K562 (cell line): Measurements from ENCODE around the gene PSMD14. TPM values are rescaled to one million over a fixed set of nuclear protein-coding genes. Genes with fewer than 3 reads are reported as not detected.

Source experiments
- ATAC-seq: fragments of 200-7000 bp; cut with Tn5 transposase; 3 replicates; pipeline ENCODE4 v1.9.1; 2020; ENCODE audit warnings: moderate library complexity
- BruUV-seq: library from RNA; stranded (reverse); fragments of 400-500 nt; replicated peaks from 2 replicates; lab custom pipeline; 2021; lab: Mats Ljungman, UMichigan
- CTCF ChIA-PET: fragments of 300-600 bp; formaldehyde crosslinking; extraction: SDS; loops from one replicate; lab custom pipeline; 2021; ENCODE audit warnings: low intra/inter-chr PET ratio; lab: Yijun Ruan, JAX
- POLR2A ChIA-PET: fragments of 300-600, 350-650 bp; sonication (Branson Sonifier 250); formaldehyde crosslinking; extraction: SDS; loops from one replicate; lab custom pipeline; 2021; ENCODE audit warnings: antibody characterized with exemption, inconsistent platforms; lab: Yijun Ruan, JAX
- DNase-seq, 4 experiments: peaks; one replicate each; pipeline versions ENCODE4 v3.0.0 to v3.0.0-alpha.2; 2011 to 2018; ENCODE audit warnings: low spot score in 3 of 4, mixed read lengths in 3 of 4; ENCODE audit errors: extremely low read depth in 1 of 4
- FAIRE-seq: peaks from 2 replicates; lab custom pipeline; 2011; peaks lifted over from hg19 to GRCh38; lab: Jason Lieb, UNC
- H2AFZ ChIP-seq: 2 replicates; pipeline ENCODE4 v1.6.0; 2011; ENCODE audit warnings: low read depth, low read length, control low read depth, inconsistent platforms
- H3K27ac ChIP-seq: fragments of 200-600 bp; 3 replicates; pipeline ENCODE4 v1.8.0; 2011; ENCODE audit warnings: low read depth, mild to moderate bottlenecking, control low read depth, inconsistent platforms, low read length, moderate library complexity, mixed read lengths; ENCODE audit errors: extremely low read depth
- H3K27me3 ChIP-seq, 2 experiments: fragments of 300-600 bp in 1 of 2; 2 replicates in 1 of 2; 3 replicates in 1 of 2; pipeline versions ENCODE4 v1.6.0 to v1.8.0; 2011; ENCODE audit warnings: inconsistent platforms in 2 of 2, low read length in 2 of 2, mild to moderate bottlenecking in 1 of 2, mixed read lengths in 1 of 2, moderate library complexity in 1 of 2; ENCODE audit not compliant: control insufficient read depth in 2 of 2, insufficient read depth in 2 of 2
- H3K36me3 ChIP-seq: fragments of 300-600 bp; 3 replicates; pipeline ENCODE4 v1.8.0; 2011; ENCODE audit warnings: mild to moderate bottlenecking, low read length, inconsistent platforms; ENCODE audit not compliant: control insufficient read depth, insufficient read depth
- H3K4me1 ChIP-seq, 2 experiments: fragments of 200-600 bp in 1 of 2; replicated peaks in 1 of 2; 2 replicates in 1 of 2; 3 replicates in 1 of 2; pipeline versions ENCODE4 v1.5.1 to v1.8.0; 2011; ENCODE audit warnings: inconsistent platforms in 2 of 2, low read length in 2 of 2, mild to moderate bottlenecking in 1 of 2, mixed read lengths in 1 of 2, moderate library complexity in 1 of 2; ENCODE audit not compliant: control insufficient read depth in 2 of 2, insufficient read depth in 2 of 2
- H3K4me2 ChIP-seq: 2 replicates; pipeline ENCODE4 v1.6.1; 2011; ENCODE audit warnings: low read length, control low read depth, inconsistent platforms, mixed read lengths; ENCODE audit not compliant: insufficient read depth
- H3K4me3 ChIP-seq: fragments of 200-600 bp; sonication (generic), shearing (Covaris generic); 2 replicates; pipeline ENCODE4 v1.5.1; 2016; ENCODE audit warnings: control low read depth, inconsistent platforms
- H3K79me2 ChIP-seq: fragments of 200-600 bp; 3 replicates; pipeline ENCODE4 v1.8.0; 2011; ENCODE audit warnings: low read length, inconsistent platforms; ENCODE audit not compliant: control insufficient read depth, insufficient read depth
- H3K9ac ChIP-seq, 2 experiments: 2 replicates each; pipeline versions ENCODE4 v1.6.0 to v1.6.1; 2011; ENCODE audit warnings: low read depth in 2 of 2, low read length in 2 of 2, control low read depth in 1 of 2, inconsistent platforms in 1 of 2, mild to moderate bottlenecking in 1 of 2, mixed read lengths in 1 of 2; ENCODE audit not compliant: insufficient read depth in 1 of 2
- H3K9me1 ChIP-seq: one replicate; pipeline ENCODE4 v1.6.0; 2011; ENCODE audit warnings: inconsistent platforms, mild to moderate bottlenecking, low read length, moderate library complexity; ENCODE audit not compliant: control insufficient read depth, insufficient read depth
- H3K9me3 ChIP-seq: replicated peaks from 2 replicates; pipeline ENCODE4 v1.5.1; 2011; ENCODE audit warnings: low read depth, low read length, inconsistent platforms; ENCODE audit not compliant: control insufficient read depth, insufficient read depth
- H4K20me1 ChIP-seq: replicated peaks from 2 replicates; pipeline ENCODE4 v1.6.1; 2011; ENCODE audit warnings: low read length, inconsistent platforms, mixed read lengths; ENCODE audit not compliant: control insufficient read depth, insufficient read depth
- CBX8 ChIP-seq: fragments of 200-600 bp; sonication (generic); IDR thresholded peaks from 2 replicates; pipeline ENCODE4 v1.6.1; 2012; ENCODE audit warnings: borderline replicate concordance, mixed run types, low read depth, mild to moderate bottlenecking, moderate library complexity, mixed read lengths, low read length, control low read depth, inconsistent platforms; ENCODE audit not compliant: poor library complexity, severe bottlenecking; ENCODE audit errors: extremely low read depth
- FOXJ2 ChIP-seq: fragments of 200-800 bp; sonication (Bioruptor generic); IDR thresholded peaks from 2 replicates; pipeline ENCODE4 v1.6.1; 2016; ENCODE audit warnings: missing genetic modification characterization, missing compliant biosample characterization
- IRF9 ChIP-seq: fragments of 450-650 bp; IDR thresholded peaks from 2 replicates; pipeline ENCODE4 v1.6.1; 2016; ENCODE audit warnings: missing biosample characterization, missing genetic modification characterization
- KHSRP ChIP-seq: fragments of 450-650 bp; IDR thresholded peaks from 2 replicates; pipeline ENCODE4 v1.6.1; 2017
- NKRF ChIP-seq: fragments of 450-650 bp; IDR thresholded peaks from 2 replicates; pipeline ENCODE4 v1.6.1; 2016; ENCODE audit warnings: borderline replicate concordance
- NR2F6 ChIP-seq: fragments of 450-650 bp; formaldehyde crosslinking; IDR thresholded peaks from 2 replicates; pipeline ENCODE4 v1.4.0; 2020; ENCODE audit warnings: mild to moderate bottlenecking
- RBFOX2 ChIP-seq: fragments of 200-400 bp; formaldehyde crosslinking; IDR thresholded peaks from 2 replicates; pipeline ENCODE4 v1.6.1; 2017; ENCODE audit warnings: low read depth, mild to moderate bottlenecking, low read length, moderate library complexity
- RFX1 ChIP-seq: fragments of 450-650 bp; IDR thresholded peaks from 2 replicates; pipeline ENCODE4 v1.6.1; 2016; ENCODE audit warnings: mild to moderate bottlenecking, moderate library complexity
- SNIP1 ChIP-seq: fragments of 450-650 bp; IDR thresholded peaks from 2 replicates; pipeline ENCODE4 v1.7.1; 2017; ENCODE audit warnings: low read depth, mild to moderate bottlenecking
- TCF15 ChIP-seq: fragments of 250-450 bp; sonication (Bioruptor Pico); IDR thresholded peaks from 2 replicates; pipeline ENCODE4 v1.8.0; 2022; ENCODE audit warnings: moderate library complexity, mild to moderate bottlenecking, inconsistent platforms
- XRCC3 ChIP-seq: fragments of 450-650 bp; IDR thresholded peaks from 2 replicates; pipeline ENCODE4 v1.6.1; 2017; ENCODE audit warnings: mild to moderate bottlenecking, moderate library complexity
- YBX1 ChIP-seq: fragments of 450-650 bp; IDR thresholded peaks from 2 replicates; pipeline ENCODE4 v1.7.1; 2016; ENCODE audit warnings: mild to moderate bottlenecking
- ZNF175 ChIP-seq: fragments of 200-800 bp; sonication (Bioruptor generic); IDR thresholded peaks from 2 replicates; pipeline ENCODE4 v1.6.1; 2016; ENCODE audit warnings: low read depth, mild to moderate bottlenecking, missing genetic modification characterization, missing compliant biosample characterization
- ZNF668 ChIP-seq: fragments of 250-450 bp; sonication (Bioruptor Pico); IDR thresholded peaks from 2 replicates; pipeline ENCODE4 v1.8.0; 2022; ENCODE audit warnings: mild to moderate bottlenecking, inconsistent platforms
- ZNF75A ChIP-seq: fragments of 450-650 bp; formaldehyde crosslinking; IDR thresholded peaks from 2 replicates; pipeline ENCODE4 v1.4.0; 2020; ENCODE audit warnings: mild to moderate bottlenecking
- WGBS: fragments of 100-300 bp; shearing (Covaris generic); methylation state at CpG from one replicate; pipeline ENCODE4 v1.1.6; 2016; ENCODE audit warnings: low coverage, mixed read lengths; ENCODE audit not compliant: insufficient coverage; ENCODE audit errors: missing lambda C conversion rate; 5-methylcytosine and 5-hydroxymethylcytosine counted together
- in situ Hi-C: fragments of 300-500 bp; cut with MboI; formaldehyde crosslinking; loops from 4 replicates; pipeline ENCODE4 v1.15.0; 2018; ENCODE audit warnings: inconsistent platforms, mixed read lengths
- intact Hi-C: fragments of 100-400 bp; cut with micrococcal nuclease; formaldehyde crosslinking; loops from 2 replicates; pipeline ENCODE4 v1.14.2; 2022
- polyA plus RNA-seq, 8 experiments: library from polyadenylated mRNA; depleted of rRNA in 4 of 8; stranded (reverse) in 5 of 8; unstranded in 3 of 8; fragments of >200 nt; fragmentation: Nextera tagmentation in 2 of 8; fragmentation: Illumina TruSeq in 1 of 8; extraction: Ambion mirVana in 2 of 8; extraction: Trizol in 1 of 8; gene quantifications; 2 replicates each; pipeline versions ENCODE4 v1.2.1 to v1.2.3, GENCODE V29; 2011 to 2014; ENCODE audit warnings: inconsistent platforms in 1 of 8, missing spikeins in 1 of 8
- total RNA-seq, 7 experiments: library from RNA; depleted of rRNA in 6 of 7; stranded (reverse); fragments of >200 nt in 6 of 7; fragmentation: Illumina TruSeq in 2 of 7; extraction: Trizol in 2 of 7; gene quantifications; 2 replicates each; pipeline versions ENCODE4 v1.2.1 to v1.2.3, GENCODE V29; 2011 to 2021; ENCODE audit warnings: low replicate concordance in 1 of 7

Gene PSMD14
- total and polyA plus RNA-seq, 9 of the 15 experiments (the other 6 are each of a cell fraction or from before 2014, with no cell fraction given), result 151 to 515 (median 228) TPM

- in situ Hi-C loops (no loop called here), intact Hi-C loops (no loop called here)
- no peak overlapping the region for H3K9ac ChIP-seq
- no peaks in the 10 kb centered on the region for H4K20me1 ChIP-seq
- DNase-seq (no peak), FAIRE-seq (no peak)
- H3K4me1 ChIP-seq, result no peaks in the 10 kb centered on the region
- H3K27ac ChIP-seq, result no peak overlapping the region
- no peaks in the 10 kb centered on the region for H3K9me1 ChIP-seq
- no peak overlapping the region for H3K4me3 ChIP-seq
- CTCF ChIA-PET, result no interaction called here
- peaks cover 78% of the 10 kb centered on the region for H3K36me3 ChIP-seq
- H3K9me3 ChIP-seq, result no peaks in the 10 kb centered on the region
- H3K79me2 ChIP-seq, result no peaks in the 10 kb centered on the region
- TF ChIP-seq SNIP1 (no peak), NR2F6 (CRISPR knock-in tag) (no peak), KHSRP (no peak), CBX8 (no peak), ZNF668 (no peak), ZNF75A (CRISPR knock-in tag) (no peak)
- TF ChIP-seq, all 486 proteins: peak for 0
- ATAC-seq, result no peak
- 92% methylated on average over 2 of the region's 2 CpGs for WGBS
- Histone ChIP-seq H3K4me2 (no peak overlapping the region), H2AFZ (no peak overlapping the region), H3K27me3 (no peaks in the 10 kb centered on the region)
- no TSS peak for BruUV-seq
- POLR2A ChIA-PET, result no interaction called here
Measured at GRCh38 chr2:161400076-161400475, 91.9 kb downstream of the PSMD14 start.

GRCh38 chr2:161402297-161402696, 94.1 kb downstream of the PSMD14 start:
- Histone ChIP-seq H3K79me2 (no peaks in the 10 kb centered on the region), H3K4me1 (no peaks in the 10 kb centered on the region), H2AFZ (no peak overlapping the region), H3K9me1 (no peaks in the 10 kb centered on the region), H3K9ac (no peak overlapping the region), H3K27me3 (no peaks in the 10 kb centered on the region), H3K27ac (no peak overlapping the region), H3K4me3 (no peak overlapping the region), H3K9me3 (no peaks in the 10 kb centered on the region), H3K36me3 (peaks cover 64% of the 10 kb centered on the region), H4K20me1 (no peaks in the 10 kb centered on the region), H3K4me2 (no peak overlapping the region)
- in situ Hi-C loops, result no loop called here
- ChIA-PET CTCF (no interaction called here), POLR2A (no interaction called here)
- intact Hi-C loops, result no loop called here
- no peak for FAIRE-seq
- no peak for DNase-seq
- 73% methylated on average over 4 of the region's 4 CpGs for WGBS
- BruUV-seq, result no TSS peak
- no peak for ATAC-seq
- TF ChIP-seq RFX1 (no peak), NKRF (no peak), XRCC3 (no peak), RBFOX2 (no peak), IRF9 (tag) (no peak), YBX1 (no peak), FOXJ2 (tag) (no peak), ZNF175 (CRISPR knock-in tag) (no peak), TCF15 (CRISPR knock-in tag) (no peak)
